Measurements from ENCODE around the gene SCG3.

GRCh38 chr15:51714162-51714561 is 32.9 kb downstream of the SCG3 start:
- TF ChIP-seq CTCF (conservative IDR thresholded peaks at IDR 0.05; ENCODE audit: low read length) (no peak), EZH2phosphoT487 (IDR thresholded peaks at IDR 0.05; ENCODE audit: borderline replicate concordance) (no peak)

All from Loucy (cell line).